ENCODE measurements around the gene ABCC5. TPM values are rescaled to one million over a fixed set of nuclear protein-coding genes. Genes with fewer than 3 reads are reported as not detected.

The ABCC5 gene
- total RNA-seq, 3 donors from 2014 or later (not counting 1 experiment from before 2014, with no cell fraction given), result 15.6 to 32.5 (median 27.1) TPM

GRCh38 chr3:183875411-183875810 lies 142.3 kb downstream of the ABCC5 start:
- Mint-ChIP-seq H3K4me3 (no peak overlapping the region), H3K27me3 (ENCODE audit: low read depth in 2 of 2) (no peaks in the 10 kb centered on the region), H3K4me1 (peaks cover 33 to 56% of the 10 kb centered on the region in 2 donors), H3K9me3 (no peaks in the 10 kb centered on the region), H3K36me3 (no peaks in the 10 kb centered on the region), H3K27ac (no peak overlapping the region)
- H3K4me1 ChIP-seq (ENCODE audit: control insufficient read depth, insufficient read depth, low read length), result no peaks in the 10 kb centered on the region
- no peak overlapping the region for H3K27ac ChIP-seq (ENCODE audit: low read length)
- H3K4me3 ChIP-seq (ENCODE audit: low read length), result no peak overlapping the region
- ATAC-seq (no peak), DNase-seq (no peak)
- H3K9me3 ChIP-seq (ENCODE audit: control insufficient read depth, insufficient read depth, low read length), result no peaks in the 10 kb centered on the region
- TF ChIP-seq CTCF (IDR thresholded peaks at IDR 0.05), result no peak
- H3K27me3 ChIP-seq (ENCODE audit: control insufficient read depth, insufficient read depth, low read length), result no peaks in the 10 kb centered on the region
- no peaks in the 10 kb centered on the region for H3K36me3 ChIP-seq (ENCODE audit: control insufficient read depth, insufficient read depth, low read length)
- intact Hi-C loops (cut with micrococcal nuclease), result no loop called here

GRCh38 chr3:183873914-183874313 lies 143.8 kb downstream of the ABCC5 start:
- no peaks in the 10 kb centered on the region for H3K36me3 Mint-ChIP-seq
- H3K4me3 Mint-ChIP-seq, result no peak overlapping the region
- intact Hi-C loops (cut with micrococcal nuclease), result no loop called here
- no peaks in the 10 kb centered on the region for H3K36me3 ChIP-seq (ENCODE audit: control insufficient read depth, insufficient read depth, low read length)
- no peak overlapping the region for H3K4me3 ChIP-seq (ENCODE audit: low read length)
- WGBS (ENCODE audit: insufficient coverage), result 100% methylated on average over 2 of the region's 3 CpGs
- no peak for DNase-seq
- H3K27ac Mint-ChIP-seq, result no peak overlapping the region
- H3K4me1 Mint-ChIP-seq, result peaks cover 34 to 57% of the 10 kb centered on the region in 2 donors
- H3K4me1 ChIP-seq (ENCODE audit: control insufficient read depth, insufficient read depth, low read length), result no peaks in the 10 kb centered on the region
- no peaks in the 10 kb centered on the region for H3K9me3 ChIP-seq (ENCODE audit: control insufficient read depth, insufficient read depth, low read length)
- no peaks in the 10 kb centered on the region for H3K27me3 Mint-ChIP-seq (ENCODE audit: low read depth in 2 of 2)
- ATAC-seq, result no peak
- no peaks in the 10 kb centered on the region for H3K27me3 ChIP-seq (ENCODE audit: control insufficient read depth, insufficient read depth, low read length)
- H3K9me3 Mint-ChIP-seq, result no peaks in the 10 kb centered on the region
- no peak overlapping the region for H3K27ac ChIP-seq (ENCODE audit: low read length)
- TF ChIP-seq CTCF (IDR thresholded peaks at IDR 0.05), result no peak

- ATAC-seq, result no peak
- H3K9me3 Mint-ChIP-seq, result no peaks in the 10 kb centered on the region
- no peaks in the 10 kb centered on the region for H3K4me1 ChIP-seq (ENCODE audit: control insufficient read depth, insufficient read depth, low read length)
- H3K27me3 ChIP-seq (ENCODE audit: control insufficient read depth, insufficient read depth, low read length), result no peaks in the 10 kb centered on the region
- H3K4me1 Mint-ChIP-seq, result peaks cover 29 to 42% of the 10 kb centered on the region in 2 donors
- no peaks in the 10 kb centered on the region for H3K9me3 ChIP-seq (ENCODE audit: control insufficient read depth, insufficient read depth, low read length)
- 100% methylated on average over 1 of the region's 2 CpGs for WGBS (ENCODE audit: insufficient coverage)
- peaks cover 7% of the 10 kb centered on the region for H3K36me3 ChIP-seq (ENCODE audit: control insufficient read depth, insufficient read depth, low read length)
- H3K36me3 Mint-ChIP-seq, result no peaks in the 10 kb centered on the region
- no peaks in the 10 kb centered on the region for H3K27me3 Mint-ChIP-seq (ENCODE audit: low read depth in 2 of 2)
- intact Hi-C loops (cut with micrococcal nuclease), result no loop called here
- H3K4me3 Mint-ChIP-seq, result no peak overlapping the region
- no peak overlapping the region for H3K27ac Mint-ChIP-seq
- DNase-seq, result no peak
- TF ChIP-seq CTCF (IDR thresholded peaks at IDR 0.05), result no peak
- no peak overlapping the region for H3K4me3 ChIP-seq (ENCODE audit: low read length)
- H3K27ac ChIP-seq (ENCODE audit: low read length), result no peak overlapping the region
Measured at GRCh38 chr3:183871541-183871940, 146.1 kb downstream of the ABCC5 start.

- TF ChIP-seq CTCF (IDR thresholded peaks at IDR 0.05), result no peak
- no peak overlapping the region for H3K27ac Mint-ChIP-seq
- no peaks in the 10 kb centered on the region for H3K9me3 Mint-ChIP-seq
- WGBS (ENCODE audit: insufficient coverage), result 51% methylated on average over 3 of the region's 3 CpGs
- intact Hi-C loops (cut with micrococcal nuclease), result no loop called here
- H3K36me3 ChIP-seq (ENCODE audit: control insufficient read depth, insufficient read depth, low read length), result peaks cover 15% of the 10 kb centered on the region
- H3K27me3 ChIP-seq (ENCODE audit: control insufficient read depth, insufficient read depth, low read length), result no peaks in the 10 kb centered on the region
- H3K27ac ChIP-seq (ENCODE audit: low read length), result no peak overlapping the region
- ATAC-seq (no peak), DNase-seq (peak in 1 of 2 donors; percentile 13)
- no peaks in the 10 kb centered on the region for H3K4me1 ChIP-seq (ENCODE audit: control insufficient read depth, insufficient read depth, low read length)
- H3K4me3 ChIP-seq (ENCODE audit: low read length), result no peak overlapping the region
- no peak overlapping the region for H3K4me3 Mint-ChIP-seq
- no peaks in the 10 kb centered on the region for H3K36me3 Mint-ChIP-seq
- H3K27me3 Mint-ChIP-seq (ENCODE audit: low read depth in 2 of 2), result no peaks in the 10 kb centered on the region
- no peaks in the 10 kb centered on the region for H3K9me3 ChIP-seq (ENCODE audit: control insufficient read depth, insufficient read depth, low read length)
- H3K4me1 Mint-ChIP-seq, result peaks cover 27 to 42% of the 10 kb centered on the region in 2 donors
Measured at GRCh38 chr3:183870563-183870962, 147.1 kb downstream of the ABCC5 start.
